ENCODE results near the gene KDM1B. TPM values are rescaled to one million over a fixed set of nuclear protein-coding genes. Genes with fewer than 3 reads are reported as not detected.
A peak's percentile ranks its signal among the peaks of the same experiment; 100 is the strongest.

Gene KDM1B
- total RNA-seq, 2 donors from 2014 or later = 28.4 to 43.5 TPM

DNA sequence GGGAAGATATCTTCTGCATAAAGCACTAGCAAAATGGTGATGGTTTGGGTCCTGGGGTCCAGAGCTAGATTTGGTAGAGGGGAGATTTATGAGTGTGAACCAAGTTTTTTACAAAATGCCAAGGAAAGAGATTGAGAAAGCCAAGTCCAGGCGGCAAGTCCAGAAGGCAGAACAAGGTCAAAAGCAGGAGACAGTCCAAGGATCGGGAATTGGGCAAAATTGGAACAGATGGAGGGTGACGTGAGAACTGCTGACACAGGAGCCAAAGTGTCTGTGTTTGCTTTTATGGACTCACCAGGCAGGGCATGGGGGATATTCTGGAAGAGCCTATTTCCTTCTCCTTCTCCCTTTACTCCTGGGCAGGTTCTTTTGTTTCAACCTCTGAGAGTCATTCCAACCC is 36.9 kb upstream of the KDM1B start:
- no peak for TF ChIP-seq CTCF (IDR thresholded peaks at IDR 0.05)
- H3K4me1 ChIP-seq = peaks cover 13% of the 10 kb centered on the region
- intact Hi-C loops (cut with DNase I) = no loop called here
- H3K27me3 ChIP-seq = no peaks in the 10 kb centered on the region
- no peak overlapping the region for H3K9ac ChIP-seq (ENCODE audit: low read depth in 2 of 2, low read length in 2 of 2)
- H3K4me3 ChIP-seq = no peak overlapping the region
- H3K27ac ChIP-seq = no peak overlapping the region
- no peaks in the 10 kb centered on the region for H3K9me3 ChIP-seq
- no peak for DNase-seq
- no peaks in the 10 kb centered on the region for H3K36me3 ChIP-seq

DNA sequence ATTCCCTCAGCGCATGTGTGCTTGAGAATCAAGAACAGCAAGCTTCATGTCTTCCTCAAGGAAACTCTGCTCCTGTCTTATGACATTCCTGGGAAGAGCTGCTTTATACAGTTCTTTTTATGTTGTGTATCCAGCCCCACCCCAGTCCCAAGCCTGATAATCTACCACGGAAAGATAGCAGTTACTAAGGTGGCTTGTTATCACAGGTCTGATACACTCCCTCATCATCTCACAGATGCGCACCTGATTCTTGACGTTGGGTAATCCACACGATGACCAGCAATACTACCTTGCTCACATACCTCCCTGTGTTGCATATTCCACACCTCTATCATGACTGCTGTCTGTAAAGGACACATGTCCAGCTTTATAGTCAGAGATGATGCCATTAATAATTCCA is 36.0 kb upstream of the KDM1B start:
- H3K4me1 ChIP-seq = peaks cover 13% of the 10 kb centered on the region
- no peak overlapping the region for H3K4me3 ChIP-seq
- peak; percentile 75 for DNase-seq
- no peak for TF ChIP-seq CTCF (IDR thresholded peaks at IDR 0.05)
- H3K9me3 ChIP-seq = no peaks in the 10 kb centered on the region
- no peaks in the 10 kb centered on the region for H3K27me3 ChIP-seq
- H3K36me3 ChIP-seq = no peaks in the 10 kb centered on the region
- intact Hi-C loops (cut with DNase I) = no loop called here
- no peak overlapping the region for H3K9ac ChIP-seq (ENCODE audit: low read depth in 2 of 2, low read length in 2 of 2)
- peak overlapping the region; percentile 36 for H3K27ac ChIP-seq

DNA sequence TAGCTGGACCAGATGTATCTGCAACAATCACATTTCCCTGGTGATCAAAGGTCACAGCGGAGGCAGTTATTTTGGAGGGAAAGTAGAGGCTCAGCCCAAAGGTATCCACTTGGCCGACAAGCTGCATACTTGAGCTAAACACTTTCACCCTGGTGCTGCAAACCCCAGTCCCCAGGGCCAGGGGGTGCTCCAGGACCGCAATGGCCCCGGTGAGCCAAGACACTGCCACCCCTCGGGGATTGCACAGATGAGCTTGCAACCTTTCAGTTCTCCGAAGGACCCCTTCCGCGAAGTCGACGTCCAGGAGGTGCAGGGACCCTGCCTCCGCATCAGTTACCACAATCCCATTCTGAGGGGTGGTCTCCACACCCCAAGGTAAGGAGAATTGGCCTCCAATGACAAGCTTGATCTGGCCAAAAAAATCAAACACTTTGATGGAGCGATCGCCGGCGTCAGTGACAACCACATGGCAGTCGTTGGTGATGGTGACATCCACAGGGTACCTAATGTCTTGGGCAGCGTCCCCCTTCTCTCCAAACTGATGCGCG is 33.6 kb upstream of the KDM1B start:
- intact Hi-C loops (cut with DNase I) = loop anchor here (5.0 kb wide), 1 partner anchor 134 kb away; the partner anchor contains the start of gene KIF13A
- Histone ChIP-seq H3K9ac (ENCODE audit: low read depth in 2 of 2, low read length in 2 of 2) (peak overlapping the region in 1 of 2 donors; percentile 74), H3K4me1 (peaks cover 13% of the 10 kb centered on the region), H3K27me3 (no peaks in the 10 kb centered on the region), H3K36me3 (no peaks in the 10 kb centered on the region), H3K4me3 (no peak overlapping the region), H3K27ac (no peak overlapping the region), H3K9me3 (no peaks in the 10 kb centered on the region)
- no peak for DNase-seq
- no peak for TF ChIP-seq CTCF (IDR thresholded peaks at IDR 0.05)

DNA sequence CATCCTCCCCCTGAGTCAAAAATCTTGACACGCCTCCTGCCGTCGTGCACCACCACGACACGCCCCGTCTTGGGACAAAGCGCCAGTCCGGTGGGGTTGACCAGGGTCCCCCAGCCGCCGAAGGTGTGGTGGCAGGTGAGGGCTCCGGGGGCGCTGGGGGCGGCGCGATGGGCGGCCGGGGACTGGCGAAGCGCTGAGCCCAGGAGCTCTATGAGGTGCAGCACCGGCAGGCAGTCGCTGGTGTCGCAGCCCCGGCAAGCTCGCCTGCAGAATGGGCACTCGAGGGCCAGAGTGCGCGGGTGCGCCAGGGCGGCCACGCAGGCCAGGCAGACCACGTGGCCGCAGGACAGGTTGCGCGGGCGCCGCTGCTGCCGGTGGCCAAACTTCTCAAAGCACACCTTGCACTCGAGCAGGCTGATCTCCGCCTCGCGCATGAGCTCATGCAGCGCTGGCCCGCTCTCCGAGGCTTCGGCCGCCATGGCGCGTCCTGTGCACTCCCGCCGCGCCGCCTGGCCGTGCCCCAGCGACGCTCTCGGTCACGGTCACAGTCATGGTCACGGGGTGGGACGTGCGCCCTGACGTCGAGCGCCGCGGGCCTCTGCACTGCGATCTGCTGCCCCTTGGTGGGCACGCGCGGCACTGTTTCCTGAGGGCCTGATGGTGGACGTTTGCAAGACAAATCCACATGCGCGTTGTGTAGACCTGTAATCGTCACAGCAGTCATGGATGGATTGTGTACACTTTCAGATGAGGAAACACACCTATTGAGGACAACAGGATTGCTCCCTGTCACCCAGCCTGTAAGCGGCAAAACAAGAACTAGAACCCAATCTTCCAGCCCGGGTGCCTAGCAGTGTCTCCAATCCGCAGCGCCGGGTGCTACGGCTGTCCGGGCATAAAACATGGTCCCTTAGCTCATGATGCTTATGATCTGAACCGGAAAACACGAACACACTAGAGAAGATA is 32.8 kb upstream of the KDM1B start, which contains the start of gene NHLRC1:
Gene NHLRC1 (minus strand): TSS at position 550 of the 966 bp plus-strand sequence. CDS start 71 bp downstream, at position 479.
- Histone ChIP-seq H3K27ac (no peak within 1 kb of the TSS), H3K36me3 (no peaks in the 10 kb centered on the region), H3K4me3 (peak within 1 kb of the TSS; percentile 50), H3K27me3 (no peaks in the 10 kb centered on the region), H3K9me3 (no peaks in the 10 kb centered on the region), H3K4me1 (peaks cover 13% of the 10 kb centered on the region), H3K9ac (ENCODE audit: low read depth in 2 of 2, low read length in 2 of 2) (peak within 1 kb of the TSS; percentile 74)
- DNase-seq = peak; percentile 91
- peak; percentile 91 for TF ChIP-seq CTCF (IDR thresholded peaks at IDR 0.05)
- intact Hi-C loops (cut with DNase I) = loop anchor here (5.0 kb wide), 1 partner anchor 135 kb away; the partner anchor contains the start of gene KIF13A

DNA sequence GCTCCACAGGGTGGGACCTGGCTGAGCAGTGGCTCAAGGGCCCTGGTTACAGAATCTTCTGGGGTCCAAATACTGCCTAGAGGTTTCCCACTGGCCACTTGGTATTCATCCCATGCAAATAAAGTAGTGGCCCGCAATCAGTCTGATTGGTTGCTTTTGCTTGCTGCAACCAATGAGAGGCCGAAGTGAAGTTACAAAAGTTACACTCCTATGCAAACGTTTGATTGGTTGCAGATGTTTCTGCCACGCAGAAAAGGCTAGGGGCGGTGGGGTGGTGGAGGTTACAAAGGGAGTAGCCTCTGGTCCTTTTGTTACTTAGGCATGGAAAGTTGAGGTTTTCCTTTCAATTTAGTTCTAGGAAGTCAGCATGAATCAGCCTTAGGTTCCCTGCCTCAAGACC is 29.1 kb upstream of the KDM1B start:
- Histone ChIP-seq H3K4me1 (peaks cover 4% of the 10 kb centered on the region), H3K9me3 (no peaks in the 10 kb centered on the region), H3K27me3 (no peaks in the 10 kb centered on the region), H3K9ac (ENCODE audit: low read depth in 2 of 2, low read length in 2 of 2) (no peak overlapping the region), H3K27ac (no peak overlapping the region), H3K36me3 (no peaks in the 10 kb centered on the region), H3K4me3 (no peak overlapping the region)
- intact Hi-C loops (cut with DNase I) = no loop called here
- DNase-seq = no peak
- no peak for TF ChIP-seq CTCF (IDR thresholded peaks at IDR 0.05)

Data from colonic mucosa (tissue), 4 donors.